AML-193 (cell line): ENCODE measurements around the gene RPS13.
"Not testable (repeated sequence)": the region's sequence is repeated elsewhere in the genome, so short reads cannot be mapped to it uniquely, and the experiment has no call there.

Experiments
- DNase-seq, 2 experiments: peaks; one replicate each; lab custom pipeline; 2025; lab: John Stamatoyannopoulos, UW

The RPS13 gene

GRCh38 chr11:17036666-17037658 is 40.5 kb downstream of the RPS13 start:
- DNase-seq = no peak

- DNase-seq = not testable (repeated sequence)
Observed at GRCh38 chr11:17034027-17034426, 43.4 kb downstream of the RPS13 start.

GRCh38 chr11:17026487-17027082 is 50.9 kb downstream of the RPS13 start:
- no peak for DNase-seq

- DNase-seq = no peak
Observed at GRCh38 chr11:17024924-17025323, 52.5 kb downstream of the RPS13 start.
